Glomerular visceral epithelial cell (primary cell): Measurements from ENCODE around the gene ZBTB8A.
"Not testable (repeated sequence)": the region's sequence is repeated elsewhere in the genome, so short reads cannot be mapped to it uniquely, and the experiment has no call there.

Experiments used
- DNase-seq: peaks from one replicate; pipeline ENCODE4 v3.0.0-alpha.2; 2016; ENCODE audit errors: extremely low spot score

Gene ZBTB8A

DNA sequence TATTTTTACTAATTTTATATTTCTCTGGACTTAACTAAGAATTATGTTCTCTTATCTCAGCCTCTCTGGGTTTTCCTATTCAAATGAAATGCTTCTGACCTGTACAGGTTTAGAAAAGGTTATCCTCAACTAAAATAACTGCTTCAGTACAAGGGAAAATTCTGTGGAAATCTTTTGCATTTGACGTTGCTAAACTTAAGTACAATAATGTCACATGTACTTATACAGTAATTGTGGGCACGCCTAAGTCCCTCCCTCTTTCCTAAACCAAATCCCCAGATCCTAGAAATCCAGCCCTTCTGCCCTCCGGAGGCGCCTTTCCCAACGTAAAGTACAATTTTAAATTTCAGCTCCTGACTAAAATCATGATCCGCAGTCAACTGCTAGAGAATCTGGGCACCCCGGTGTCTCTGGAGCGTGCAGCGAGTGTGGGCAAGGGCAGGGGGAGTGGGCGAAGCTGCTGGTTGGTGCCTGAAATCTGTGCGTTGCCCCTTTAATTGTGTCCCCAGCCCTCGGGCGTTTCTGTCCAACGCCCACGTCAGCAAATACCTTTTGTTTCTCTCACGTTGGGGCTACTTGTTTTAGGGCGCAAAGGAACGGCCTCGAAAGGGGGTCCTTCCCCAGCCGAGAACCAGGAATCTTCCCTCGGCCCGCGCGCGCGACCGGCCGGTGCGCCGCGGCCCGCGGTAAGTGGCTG, at the start of gene ZBTB8A:
ZBTB8A (plus strand) TSS at position 541 of the 697 bp plus-strand sequence. CDS start 53,505 bp downstream, outside the sequence.
- DNase-seq = peak; percentile 54

DNA sequence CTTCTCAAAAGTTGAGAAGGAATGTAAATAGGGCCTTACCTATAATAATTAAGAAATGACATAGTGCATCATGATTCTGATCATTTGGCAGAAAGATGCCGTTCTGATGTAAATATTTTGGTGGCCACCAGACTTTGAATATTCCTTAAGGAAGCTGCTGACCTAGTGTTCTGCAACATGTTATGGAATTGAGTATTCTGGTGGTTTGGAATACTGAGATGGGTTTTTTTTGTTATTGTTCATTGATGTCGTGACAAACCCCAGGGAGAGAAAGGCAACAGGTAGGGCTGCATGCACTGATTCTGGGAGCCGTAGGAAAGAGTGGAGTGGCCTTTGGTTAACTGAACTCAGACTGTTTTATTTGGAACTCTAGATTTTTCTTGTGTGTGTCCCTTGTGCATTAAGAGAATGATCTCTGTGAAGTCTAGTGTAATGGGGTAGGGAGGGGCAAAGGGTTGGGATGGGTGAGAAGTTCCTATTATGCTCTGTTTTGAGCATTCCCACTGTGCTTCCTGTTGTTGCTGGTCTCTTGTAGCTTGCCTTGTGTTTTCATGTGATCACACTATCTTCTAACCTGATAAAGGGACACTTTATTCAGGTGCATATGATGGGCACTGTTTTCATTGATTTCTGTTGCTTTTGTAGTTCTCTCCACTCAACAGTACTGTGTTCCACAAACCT, 49.3 kb upstream of the ZBTB8A start:
- no peak for DNase-seq

DNA sequence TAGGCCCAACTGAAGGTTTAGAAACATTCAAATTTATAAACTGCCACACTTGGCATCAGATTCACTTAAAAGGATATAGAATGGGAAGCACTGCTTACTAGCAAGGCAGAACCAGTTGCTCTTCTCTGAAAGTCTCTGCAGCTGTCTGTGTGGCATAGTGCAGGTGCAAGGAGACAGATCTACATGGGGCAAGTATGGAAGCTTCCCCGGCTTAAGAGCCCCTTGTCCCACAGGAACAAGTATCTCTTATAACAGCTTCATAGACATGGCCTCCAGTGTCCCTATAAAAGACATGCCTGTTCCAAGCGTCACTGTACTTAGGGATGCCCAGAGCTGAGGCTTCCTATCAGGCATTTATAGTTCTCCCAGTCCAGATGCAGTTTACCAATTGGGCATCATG, 47.8 kb upstream of the ZBTB8A start:
- DNase-seq = no peak

DNA sequence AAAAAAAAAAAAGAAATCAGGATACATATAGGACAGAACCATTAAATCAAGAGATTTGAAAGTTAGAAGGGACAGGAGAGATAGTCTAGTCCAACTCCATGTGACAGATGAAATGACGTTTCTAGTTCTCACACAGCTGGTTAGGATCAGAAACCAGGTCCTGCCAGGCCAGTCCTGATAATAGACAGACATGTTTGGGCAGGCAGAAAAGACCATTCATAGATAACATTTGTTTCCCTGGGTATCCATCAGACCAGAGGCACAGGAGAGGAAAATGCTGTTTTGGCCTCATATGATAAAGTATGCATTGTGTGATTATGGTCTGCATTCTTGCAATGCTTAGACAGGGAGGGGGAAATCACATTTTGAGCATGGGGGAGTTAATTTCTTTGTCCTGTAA, 45.0 kb upstream of the ZBTB8A start:
- no peak for DNase-seq

DNA sequence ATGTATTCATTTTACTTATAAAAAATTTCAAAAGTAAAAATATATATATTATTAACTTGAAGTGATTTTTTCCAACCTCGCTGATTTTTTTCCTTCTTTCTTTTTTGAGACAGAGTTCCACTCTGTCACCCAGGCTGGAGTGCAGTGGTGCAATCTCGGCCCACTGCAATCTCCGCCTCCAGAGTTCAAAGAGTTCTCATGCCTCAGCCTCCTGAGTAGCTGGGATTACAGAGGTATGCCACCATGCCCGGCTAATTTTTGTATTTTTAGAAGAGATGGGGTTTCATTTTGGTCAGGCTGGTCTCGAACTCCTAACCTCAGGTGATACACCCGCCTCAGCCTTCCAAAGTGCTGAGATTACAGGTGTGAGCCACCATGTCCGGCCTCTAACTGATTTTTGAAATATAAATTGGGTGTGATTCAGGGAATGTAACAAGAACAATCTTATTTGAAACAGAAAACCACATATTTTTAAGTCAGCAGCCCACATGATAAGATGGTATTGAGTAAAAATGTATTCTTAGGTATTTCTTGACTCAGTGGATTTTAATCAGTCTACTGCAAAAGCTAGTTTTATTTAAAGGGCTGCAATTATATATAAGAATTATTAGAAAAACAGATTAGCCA, 44.4 kb upstream of the ZBTB8A start:
- DNase-seq = no peak

DNA sequence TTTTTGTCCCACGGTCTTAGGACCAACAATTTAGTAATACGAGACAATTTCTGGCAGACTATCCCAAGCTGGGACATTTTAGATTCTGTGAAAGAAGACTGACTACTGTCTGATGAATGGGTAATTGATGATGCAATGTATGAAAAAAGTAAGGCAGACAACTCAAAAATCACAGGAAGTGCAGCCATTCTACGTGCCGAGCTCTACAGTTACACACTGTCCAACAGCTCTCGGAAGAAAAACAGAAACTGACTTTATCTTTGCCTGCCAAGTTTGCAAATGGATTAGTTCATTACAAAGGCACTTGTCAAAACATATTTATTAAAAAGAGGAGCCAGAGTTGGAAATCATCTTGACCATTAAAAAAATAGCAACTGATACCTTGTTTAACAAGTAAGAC, 43.1 kb upstream of the ZBTB8A start:
- DNase-seq = no peak

DNA sequence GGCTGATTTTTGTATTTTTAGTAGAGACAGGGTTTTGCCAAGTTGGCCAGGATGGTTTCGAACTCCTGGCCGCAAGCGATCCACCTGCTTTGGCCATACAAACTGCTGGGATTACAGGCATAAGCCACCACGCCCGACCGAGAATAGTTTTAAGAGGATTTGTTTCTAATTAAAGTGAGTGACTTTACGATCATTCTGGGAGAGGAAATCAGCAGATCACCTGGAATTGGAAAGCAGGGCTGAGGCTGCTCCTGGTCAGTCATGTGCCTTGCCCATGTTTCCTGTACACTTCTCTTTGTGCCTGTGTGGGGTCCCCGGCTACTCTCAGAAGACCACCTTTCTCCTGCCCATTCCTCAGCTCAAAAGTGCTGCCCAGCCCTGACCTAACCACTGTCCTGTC, 40.5 kb upstream of the ZBTB8A start:
- no peak for DNase-seq

DNA sequence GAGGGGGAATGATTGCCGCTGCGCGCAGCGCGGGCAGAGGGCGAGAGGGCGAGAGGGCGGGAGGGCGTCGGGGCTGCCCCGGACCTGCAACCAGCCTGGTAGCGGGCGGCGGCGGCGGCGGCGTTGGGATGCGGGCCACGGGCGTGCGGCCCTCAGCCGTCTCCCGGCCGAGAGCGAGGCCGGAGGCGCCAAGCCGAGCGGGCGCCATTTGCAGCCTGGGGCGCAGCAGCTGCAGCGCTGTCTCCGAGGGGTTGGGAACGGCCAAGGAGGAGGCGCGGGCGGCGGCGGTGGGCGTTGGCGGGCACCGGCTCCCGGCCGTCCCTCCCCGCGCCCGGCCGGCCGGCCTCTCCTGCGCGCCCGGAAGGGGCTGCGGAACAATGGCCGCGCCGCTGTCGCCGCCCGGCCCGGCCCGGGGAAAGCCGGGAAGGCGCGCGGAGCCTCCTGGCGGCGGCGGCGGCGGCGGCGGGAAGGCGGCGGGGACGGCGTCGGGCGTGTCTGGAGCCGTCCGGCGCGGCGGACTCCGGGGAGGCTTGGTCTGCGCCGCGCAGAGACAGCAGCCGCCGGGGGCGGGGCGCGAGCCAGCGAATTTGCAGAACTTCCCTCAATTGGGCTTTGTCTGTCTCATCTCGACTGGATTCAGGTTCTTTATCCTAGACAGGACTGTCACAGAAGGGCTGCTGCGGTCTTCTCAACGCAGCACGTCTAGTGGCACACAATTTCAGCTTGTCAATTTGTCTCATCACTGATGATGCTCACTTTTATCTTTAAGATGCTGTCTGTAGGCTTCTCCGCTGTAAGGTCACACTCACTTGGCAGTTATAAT, 38.6 kb upstream of the ZBTB8A start:
- DNase-seq = peak; percentile 68

DNA sequence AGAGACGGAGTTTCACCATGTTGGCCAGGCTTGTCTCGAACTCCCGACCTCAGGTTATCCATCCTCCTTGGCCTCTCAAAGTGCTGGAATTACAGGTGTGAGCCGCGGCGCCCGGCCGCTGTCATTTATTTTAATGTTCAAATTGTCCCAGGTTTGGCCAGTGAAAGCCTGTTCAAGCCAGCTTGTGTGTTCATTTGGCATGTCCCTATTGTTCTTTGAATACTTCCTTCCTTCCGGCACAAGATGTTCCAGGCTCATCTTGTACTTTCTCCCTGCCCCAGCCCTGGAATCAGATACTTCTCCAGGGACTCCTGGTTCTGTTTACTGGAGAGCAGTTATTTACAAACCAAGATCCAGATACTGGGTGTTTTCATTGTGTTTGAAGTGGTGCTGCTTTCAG, 37.4 kb upstream of the ZBTB8A start:
- no peak for DNase-seq

DNA sequence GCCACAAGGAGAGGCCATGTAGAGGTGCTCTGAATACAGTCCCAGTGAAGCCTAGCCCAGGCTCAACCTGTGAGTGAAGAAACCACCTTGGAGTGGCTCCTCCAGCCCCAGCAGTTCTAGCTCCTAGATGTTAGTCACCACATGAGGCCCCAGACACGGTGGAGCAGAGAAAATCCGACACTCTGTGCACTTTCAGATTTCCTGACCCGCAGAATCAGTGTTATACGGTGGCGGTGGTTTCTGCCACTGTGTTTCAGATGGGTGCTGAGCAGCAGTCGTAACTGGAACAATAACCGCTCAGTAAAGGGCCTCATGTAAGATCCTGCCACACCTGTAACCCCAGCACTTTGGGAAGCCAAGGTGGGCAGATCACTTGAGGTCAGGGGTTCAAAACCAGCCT, 36.1 kb upstream of the ZBTB8A start:
- no peak for DNase-seq

DNA sequence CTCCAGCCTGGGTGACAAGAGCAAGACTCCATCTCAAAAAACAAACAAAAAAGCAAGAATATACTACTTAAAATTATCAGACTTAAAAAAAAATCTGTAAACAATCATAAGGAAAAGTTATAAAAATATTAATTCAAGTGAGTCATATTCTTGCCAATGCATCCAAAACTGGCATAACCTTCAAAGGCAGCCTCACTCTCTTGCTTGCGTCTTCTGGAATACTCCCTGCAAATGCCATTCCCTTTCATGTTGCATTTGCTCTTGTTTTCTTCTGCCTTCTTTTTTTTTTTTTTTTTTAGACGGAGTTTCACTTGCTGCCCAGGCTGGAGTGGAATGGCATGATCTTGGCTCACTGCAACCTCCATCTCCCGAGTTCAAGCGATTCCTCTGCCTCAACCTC, 32.2 kb upstream of the ZBTB8A start:
- no peak for DNase-seq

DNA sequence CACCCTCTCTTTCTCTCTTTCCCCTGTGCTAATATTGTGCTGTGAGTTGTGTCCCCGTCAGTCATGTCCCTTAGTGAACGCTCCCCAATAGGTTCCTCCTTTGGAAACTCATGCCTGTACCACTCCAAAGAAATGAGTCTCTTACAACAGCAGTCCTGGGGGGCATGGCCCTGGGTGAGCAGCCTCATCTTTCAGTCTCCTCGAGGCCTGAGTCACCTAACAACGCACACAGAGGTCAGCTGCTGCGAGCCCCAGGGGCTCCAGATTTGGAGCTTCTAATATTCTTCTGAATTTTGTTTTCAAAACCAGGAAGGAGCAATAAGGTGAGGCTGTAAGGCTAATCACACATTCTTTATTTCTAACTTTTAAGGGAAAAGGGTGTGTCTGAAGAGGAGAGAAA, 30.5 kb upstream of the ZBTB8A start:
- no peak for DNase-seq

DNA sequence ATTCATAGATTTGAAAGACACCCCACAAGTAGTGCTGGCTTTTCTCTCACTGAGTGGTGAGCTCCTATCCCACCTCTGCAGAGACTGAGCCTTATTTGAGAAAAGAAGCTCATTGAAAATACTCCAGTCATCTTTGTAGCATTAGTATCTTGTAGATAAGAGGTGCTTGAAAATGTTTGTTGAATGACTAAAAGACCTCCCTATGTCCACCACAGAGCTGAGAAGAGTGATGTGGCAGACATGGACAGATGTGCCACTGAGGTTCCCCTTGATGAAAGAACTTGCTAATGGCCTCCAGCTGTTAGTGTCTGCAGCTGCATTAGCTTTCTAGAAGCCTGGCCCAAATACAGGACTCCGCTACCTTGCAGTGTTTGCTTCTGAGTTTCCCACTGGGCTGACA, 29.3 kb upstream of the ZBTB8A start:
- no peak for DNase-seq

DNA sequence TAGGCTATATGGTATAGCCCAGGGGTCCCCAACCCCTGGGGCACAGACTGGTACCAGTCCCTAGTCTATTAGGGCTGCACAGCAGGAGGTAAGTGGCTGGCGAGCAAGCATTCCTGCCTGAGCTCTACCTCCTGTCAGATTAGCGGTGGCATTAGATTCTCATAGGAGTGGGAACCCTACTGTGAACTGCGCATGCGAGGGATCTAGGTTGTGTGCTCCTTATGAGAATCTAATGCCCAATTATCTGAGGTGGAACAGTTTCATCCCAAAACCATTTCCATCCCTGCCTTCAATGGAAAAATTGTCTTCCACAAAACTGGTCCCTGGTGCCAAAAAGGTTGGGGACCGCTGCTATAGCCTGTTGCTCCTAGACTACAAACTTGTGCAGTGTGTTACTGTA, 22.8 kb upstream of the ZBTB8A start:
- DNase-seq = no peak

DNA sequence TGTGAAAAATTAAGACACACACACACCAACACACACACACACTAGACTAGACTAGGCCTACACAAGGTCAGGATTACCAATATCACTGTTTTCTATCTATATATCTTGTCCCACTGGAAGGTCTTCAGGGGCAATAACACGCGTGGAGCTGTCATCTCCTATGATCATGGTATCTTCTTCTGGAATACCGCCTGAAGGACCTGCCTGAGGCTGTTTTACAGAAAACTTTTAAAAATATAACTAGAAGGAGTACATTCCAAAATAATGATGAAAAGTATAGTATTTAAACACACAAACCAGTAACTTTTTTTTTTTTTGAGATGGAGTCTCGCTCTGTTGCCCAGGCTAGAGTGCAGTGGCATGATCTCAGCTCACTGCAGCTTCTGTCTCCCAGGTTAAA, 20.3 kb upstream of the ZBTB8A start:
- DNase-seq = no peak

DNA sequence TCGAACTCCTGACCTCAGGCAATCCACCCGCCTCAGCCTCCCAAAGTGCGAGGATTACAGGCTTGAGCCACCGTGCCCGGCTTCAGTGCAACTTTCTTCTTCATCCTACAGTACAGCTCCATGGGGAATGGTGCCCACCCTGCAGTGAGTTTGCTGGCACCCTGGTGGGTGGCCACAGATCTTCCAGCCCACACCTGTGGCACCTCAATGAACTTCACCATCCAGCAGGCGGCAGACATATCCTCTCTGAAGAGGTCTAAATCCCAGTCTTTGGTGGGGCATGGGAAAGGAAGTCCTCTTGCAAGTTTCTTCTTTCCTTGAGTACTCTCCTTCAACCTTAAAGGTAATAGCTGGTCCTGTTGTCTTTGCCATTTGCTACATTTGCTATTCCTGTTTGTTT, 18.1 kb upstream of the ZBTB8A start:
- DNase-seq = no peak

DNA sequence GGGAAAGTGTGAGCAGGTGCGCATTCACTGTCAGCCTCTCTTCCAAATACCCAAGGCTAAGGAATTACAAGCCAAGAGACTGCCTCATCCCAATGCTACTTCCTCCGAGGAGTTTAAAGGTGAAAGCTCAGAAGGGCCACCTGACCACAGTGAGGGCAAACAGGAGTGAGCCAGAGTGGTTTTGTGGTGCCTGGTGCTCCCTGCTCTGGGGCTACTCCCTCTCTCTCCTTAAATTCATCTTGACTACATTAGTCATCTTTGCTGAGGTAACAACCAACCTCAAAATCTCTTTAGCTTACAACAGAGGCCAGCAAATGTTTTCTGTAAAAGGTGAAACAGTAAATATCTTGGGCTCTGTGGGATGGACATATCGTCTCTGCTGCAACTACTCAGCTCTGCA, 14.2 kb upstream of the ZBTB8A start:
- peak; percentile 13 for DNase-seq

DNA sequence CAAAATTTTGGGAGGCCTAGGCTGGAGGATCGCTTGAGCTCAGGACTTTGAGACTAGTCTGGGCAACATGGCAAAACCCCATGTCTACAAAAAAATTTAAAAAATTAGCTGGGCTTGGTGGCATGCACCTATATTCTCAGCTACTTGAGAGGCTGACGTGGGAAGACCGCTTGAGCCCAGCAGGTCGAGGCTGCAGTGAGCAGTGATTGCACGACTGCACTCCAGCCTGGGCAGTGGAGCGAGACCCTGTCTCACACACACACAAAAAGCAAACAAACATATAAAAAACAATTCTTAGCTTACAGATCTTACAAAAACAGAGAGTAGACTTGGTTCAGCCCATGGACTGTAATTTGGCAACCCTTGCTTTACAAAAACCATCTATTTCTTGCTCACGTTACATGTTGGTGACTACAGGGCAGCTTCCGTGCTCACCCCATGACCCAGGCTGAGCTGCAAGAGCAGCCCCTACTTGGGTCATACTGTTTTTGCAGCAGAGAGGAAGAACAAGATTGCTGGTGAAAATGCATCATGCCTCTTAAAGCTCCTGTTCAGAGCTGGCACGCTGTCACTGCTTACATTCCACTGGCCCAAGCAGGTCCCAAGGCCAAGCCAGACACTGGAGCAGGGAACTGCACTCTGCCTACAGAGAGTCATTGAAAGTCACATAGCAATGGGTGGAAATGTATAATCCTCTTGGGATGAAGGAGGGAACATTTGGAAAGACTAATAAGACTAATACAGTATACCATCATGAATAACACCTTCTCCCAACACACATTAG, 13.4 kb upstream of the ZBTB8A start:
- DNase-seq = no peak

DNA sequence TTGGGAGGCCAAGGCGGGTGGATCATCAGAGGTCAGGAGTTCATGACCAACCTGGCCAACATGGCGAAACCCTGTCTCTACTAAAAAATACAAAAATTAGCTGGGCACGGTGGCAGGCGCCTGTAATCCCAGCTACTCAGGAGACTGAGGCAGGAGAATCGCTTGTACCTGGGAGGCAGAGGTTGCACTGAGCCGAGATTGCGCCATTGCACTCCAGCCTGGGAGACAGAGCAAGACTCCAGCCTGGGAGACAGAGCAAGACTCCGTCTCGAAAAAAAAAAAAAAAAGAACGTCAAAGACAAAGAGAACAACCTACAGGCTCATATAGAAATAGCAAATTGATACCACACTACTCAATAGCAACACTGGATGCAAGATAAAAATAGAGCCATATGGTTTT, 10.7 kb upstream of the ZBTB8A start:
- DNase-seq = not testable (repeated sequence)

DNA sequence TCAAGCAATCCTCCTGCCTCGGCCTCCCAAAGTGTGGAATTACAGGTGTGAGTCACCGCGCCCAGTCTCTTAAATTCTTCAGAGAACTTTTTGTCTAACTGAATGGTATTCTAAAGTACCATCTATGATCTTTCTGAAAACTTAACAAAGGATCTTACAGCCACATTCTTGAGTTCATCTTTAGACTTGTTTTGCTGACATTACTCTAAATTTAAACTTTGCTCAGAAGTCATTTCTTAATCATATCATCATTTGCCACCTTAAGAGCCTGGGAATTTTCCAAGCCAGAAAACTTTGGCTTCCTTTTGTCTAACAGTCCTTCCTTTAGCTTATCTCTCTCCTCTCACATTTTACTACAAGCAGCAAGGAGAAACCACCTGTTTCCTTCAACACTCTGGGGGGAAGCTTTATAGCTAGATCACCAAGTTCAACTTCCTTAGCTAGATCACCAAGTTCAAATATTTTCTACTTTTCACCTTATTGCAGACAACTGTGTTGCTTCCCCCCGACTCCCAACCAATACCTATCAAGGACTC, 5.4 kb upstream of the ZBTB8A start:
- no peak for DNase-seq

DNA sequence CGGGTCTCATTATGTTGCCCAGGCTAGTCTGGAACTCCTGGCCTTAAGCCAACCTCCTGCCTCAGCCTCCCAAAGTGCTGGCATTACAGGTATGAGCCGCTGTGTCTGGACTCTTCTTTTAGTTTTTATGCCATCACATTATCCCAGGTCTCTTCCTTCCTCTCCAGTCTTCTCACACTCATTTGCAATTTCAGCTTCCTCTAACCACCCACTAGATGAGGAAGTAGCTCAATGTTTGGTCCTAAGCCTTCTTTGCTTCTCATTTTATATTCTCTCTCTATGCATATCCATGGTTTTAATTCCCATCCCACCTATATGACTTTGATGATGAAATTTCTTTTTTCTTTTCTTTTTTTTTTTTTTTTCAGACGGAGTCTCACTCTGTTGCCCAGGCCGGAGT, 3.1 kb upstream of the ZBTB8A start:
- DNase-seq = no peak
